Central memory CD4-positive, alpha-beta T cell (primary cell): ENCODE data around the gene AHSG.
"Not testable (repeated sequence)": the region's sequence is repeated elsewhere in the genome, so short reads cannot be mapped to it uniquely, and the experiment has no call there.

Experiments
- DNase-seq: peaks from one replicate; pipeline ENCODE4 v3.0.0; 2022

Gene AHSG

DNA sequence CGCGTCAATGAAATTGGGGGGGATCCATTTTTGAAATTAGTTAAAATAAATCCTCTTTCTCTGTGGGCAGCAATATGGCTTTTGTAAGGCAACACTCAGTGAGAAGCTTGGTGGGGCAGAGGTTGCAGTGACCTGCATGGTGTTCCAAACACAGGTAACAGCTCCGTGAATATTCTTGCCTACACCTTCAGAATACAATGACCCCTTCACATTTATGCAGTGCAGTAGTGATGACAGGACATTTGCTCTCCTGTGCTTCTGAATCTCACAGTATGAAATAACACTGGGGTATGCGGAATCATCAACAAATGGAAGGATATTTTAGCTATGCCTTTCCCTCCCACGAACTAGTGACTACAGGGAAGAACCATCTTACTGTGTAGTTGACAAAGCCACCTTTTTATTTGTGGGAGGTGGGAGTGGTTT lies 6.9 kb downstream of the AHSG start:
- DNase-seq = no peak

DNA sequence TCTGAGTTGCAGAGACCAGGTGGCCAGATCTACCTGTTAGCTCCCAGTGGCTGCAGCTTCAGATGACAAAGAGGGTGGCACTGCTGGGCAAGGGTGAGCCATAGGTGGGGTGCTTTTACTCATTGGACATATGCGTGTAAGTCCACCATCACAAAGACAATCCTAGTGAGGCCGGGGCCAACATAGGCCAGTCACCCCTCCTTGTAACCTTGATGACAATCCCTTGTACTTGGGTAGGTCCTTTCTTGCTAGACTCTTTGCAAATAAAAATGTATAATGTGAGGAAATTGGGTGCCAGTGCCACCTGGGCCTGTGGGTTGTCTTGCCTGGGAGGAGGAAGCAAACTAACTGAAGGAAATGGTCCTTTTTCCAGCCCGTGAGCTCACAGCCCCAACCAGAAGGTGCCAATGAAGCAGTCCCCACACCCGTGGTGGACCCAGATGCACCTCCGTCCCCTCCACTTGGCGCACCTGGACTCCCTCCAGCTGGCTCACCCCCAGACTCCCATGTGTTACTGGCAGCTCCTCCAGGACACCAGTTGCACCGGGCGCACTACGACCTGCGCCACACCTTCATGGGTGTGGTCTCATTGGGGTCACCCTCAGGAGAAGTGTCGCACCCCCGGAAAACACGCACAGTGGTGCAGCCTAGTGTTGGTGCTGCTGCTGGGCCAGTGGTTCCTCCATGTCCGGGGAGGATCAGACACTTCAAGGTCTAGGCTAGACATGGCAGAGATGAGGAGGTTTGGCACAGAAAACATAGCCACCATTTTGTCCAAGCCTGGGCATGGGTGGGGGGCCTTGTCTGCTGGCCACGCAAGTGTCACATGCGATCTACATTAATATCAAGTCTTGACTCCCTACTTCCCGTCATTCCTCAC lies 7.6 kb downstream of the AHSG start:
- DNase-seq = no peak

DNA sequence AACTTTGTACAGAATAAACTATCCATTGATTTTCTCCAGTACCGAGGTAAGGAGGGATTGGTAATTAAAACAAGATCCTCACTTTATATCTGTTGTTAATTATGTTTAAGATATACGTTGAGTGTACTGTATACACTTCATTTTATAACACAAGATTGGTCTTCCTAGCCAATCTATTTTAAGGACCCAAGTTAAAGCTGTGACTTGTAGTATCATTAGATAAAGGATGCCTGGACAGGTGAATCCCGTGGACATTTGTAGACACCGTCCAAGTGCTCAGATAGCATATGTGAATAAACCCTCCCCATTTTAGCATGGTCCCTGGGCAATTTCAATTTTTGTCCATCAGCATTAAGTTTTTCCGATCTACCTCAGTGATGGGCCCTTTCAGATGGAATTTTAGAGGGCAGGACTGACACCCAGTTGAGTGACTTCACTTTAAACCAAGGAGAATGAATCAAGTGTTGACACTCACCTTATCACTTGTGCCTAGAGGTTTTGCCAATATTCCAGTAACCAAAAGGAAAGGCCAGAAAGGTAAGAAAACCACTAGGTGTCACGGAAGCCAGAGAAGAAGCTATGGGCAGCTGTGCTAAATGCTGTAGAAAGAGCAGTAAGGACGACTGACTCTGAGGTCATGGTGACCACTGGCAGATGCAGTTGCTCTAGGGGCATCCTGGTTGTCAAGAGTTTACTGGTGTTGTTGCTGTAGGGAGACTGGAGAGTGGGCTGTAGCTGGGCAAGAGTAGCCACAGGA lies 9.2 kb downstream of the AHSG start:
- no peak for DNase-seq

DNA sequence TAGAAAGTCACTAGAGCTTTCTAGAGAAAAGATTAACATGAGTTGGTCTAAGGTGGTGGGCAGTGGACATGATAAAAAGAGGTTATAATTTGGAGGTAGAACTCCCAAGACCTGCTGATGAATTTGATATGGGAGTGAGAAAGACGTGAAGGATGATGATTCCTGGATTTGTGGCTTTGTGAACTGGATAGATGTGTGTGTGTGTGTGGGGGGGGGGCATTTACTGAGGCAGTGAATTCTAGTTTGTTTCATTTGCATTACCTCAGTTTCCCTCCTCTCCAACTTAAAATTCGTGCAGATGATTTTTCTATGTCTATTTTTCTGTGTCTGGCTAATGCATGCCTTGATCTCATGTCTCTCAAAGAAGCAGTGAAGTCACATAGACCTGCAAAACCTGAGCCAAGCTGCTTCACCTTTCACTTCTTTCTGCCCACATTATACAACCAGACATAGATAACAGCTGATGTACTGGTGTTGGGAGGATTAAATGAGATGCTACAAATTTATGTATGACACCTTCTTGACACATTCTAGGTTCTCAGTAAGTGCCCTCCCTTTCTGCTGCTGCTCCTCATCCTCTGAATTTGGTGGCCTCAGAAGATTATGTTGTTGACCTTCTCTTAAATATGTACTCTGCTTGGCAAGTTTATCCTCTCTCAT lies 9.9 kb downstream of the AHSG start:
- no peak for DNase-seq

DNA sequence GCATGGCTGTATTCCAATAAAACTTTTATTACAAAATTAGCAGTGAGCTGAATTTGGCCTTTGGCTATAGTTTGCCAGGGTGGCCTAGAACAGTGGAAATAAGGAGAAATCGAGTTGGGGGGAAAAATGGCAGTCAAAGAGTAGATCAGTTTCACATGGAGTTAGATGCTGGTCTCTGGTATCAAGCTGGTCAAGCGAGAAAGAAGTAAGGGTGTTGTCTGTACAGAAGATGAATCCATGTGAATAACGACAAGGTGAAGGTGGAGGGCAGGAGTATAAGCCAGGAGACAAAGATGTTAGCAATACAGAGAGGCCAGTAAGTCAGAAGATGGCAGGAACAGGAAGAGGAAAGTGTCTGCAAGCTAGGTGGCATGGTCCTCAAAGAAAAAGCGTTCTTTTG lies 11.7 kb downstream of the AHSG start:
- DNase-seq = no peak

DNA sequence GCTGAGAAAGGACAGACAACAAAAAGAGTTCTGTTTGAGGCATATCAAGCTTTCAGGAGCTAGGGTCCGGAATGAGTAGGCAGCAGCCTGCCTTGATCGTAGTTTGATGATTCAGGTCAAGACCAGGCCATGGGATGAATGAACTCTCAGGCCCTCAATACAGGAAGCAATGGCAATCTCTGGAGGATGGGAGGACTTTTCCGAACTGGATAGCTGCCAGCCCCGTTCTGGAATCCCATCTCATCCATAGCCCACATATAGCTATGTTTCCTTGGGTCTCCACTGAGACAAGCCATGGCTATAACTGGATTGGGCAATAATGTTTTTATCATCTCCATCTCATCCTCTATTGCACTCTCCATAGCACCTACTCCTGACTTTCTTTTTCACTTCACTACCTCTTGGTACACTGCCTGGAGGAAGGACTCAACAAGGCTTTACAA lies 12.8 kb downstream of the AHSG start:
- no peak for DNase-seq

DNA sequence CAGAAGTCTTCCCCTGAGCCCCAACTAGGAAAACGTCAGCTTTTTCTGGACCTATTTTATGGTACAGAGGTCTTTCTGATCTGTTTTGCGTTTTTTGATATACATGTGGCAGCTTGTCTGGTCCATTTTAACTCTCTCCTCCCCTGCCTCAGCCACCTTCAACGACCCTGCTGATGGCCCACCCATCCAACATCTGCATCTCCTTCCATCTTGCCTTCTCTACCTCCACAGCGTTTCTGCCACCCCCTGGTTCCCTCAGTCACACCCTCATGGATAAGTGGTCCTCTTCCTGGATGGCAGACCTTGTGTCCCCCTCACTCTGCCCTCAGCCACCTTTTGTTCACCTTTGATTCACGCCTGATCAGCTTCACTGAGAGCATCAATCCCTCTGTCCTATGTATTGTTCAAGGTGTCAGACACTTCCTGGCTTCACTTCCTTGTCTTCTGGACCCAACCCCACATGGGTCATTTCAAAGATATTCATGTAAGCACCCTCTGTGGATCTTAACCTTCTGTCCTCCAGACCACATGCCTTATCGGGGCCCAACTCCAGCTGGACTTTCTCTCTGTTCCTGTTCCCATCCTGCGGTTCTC lies 13.5 kb downstream of the AHSG start:
- no peak for DNase-seq

DNA sequence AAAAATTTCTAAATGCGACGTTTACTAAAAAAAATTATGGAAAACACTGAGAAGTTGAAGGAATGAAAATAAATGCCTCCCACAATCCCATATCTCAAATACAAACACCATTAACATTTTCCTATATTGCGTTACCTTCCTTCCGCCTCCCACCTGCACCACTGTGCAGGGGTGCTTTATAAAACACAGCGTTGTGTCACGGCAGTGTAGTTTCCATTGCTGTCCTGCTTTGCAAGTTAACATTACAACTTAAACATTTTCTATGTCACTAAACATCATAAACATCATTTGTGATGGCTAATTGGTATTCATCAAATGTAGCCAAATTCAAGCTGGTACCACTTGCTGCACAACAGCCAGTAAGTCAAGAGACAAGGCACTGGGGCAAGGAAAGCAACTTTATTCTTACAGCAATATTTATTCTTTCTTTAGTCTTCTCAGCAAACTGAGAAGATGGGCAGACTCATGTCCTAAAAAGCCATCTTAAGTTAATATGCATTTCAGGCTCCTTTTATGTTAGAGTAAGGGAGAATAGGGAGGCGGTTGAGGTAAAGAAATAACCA lies 15.1 kb downstream of the AHSG start:
- DNase-seq = no peak

DNA sequence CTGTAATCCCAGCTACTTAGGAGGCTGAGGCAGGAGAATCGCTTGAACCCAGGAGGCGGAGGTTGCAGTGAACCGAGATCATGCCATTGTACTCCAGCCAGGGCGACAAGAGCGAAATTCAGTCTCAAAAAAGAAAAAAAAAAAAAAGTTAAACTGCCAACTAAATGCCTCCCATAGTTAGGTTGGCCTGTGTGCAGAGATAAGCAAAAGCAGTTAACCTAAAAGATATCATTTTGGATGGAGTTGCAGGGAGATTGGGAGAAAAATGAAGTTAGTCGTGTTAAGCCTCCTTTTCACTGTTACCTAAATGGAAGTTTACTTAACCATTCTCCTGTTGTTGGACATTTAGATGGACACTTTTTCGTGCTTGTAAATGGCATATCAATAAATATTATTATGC lies 15.9 kb downstream of the AHSG start:
- no peak for DNase-seq

DNA sequence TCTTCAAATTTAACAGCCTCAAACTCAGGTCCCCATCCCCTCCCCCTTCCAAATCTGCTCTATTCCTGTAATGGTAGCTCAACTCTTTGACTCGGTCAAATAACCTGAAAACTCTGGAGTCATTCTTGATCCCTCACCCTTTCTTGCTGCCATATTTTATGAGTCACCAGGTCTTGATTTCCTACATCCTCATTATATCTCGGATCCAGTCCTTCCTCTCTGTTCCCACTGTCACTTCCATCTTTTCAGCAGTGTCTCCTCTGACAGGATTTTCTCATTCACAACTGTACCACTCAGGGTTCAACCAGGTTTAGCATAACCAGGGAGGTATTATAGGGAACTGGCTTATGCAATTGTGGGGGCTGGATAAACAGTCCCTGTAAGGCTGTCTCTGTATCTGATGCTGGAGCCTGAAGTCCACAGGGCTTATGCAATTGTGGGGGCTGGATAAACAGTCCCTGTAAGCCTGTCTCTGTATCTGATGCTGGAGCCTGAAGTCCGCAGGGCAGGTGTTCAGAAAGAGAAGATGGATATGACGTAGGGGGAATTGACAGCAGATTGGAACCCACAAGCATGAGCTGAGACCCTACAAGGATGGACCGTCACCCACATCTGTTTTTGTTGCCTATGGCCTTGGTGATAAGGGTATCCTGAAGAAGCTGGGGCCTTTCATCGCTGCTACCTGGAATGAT lies 18.2 kb downstream of the AHSG start:
- DNase-seq = no peak

DNA sequence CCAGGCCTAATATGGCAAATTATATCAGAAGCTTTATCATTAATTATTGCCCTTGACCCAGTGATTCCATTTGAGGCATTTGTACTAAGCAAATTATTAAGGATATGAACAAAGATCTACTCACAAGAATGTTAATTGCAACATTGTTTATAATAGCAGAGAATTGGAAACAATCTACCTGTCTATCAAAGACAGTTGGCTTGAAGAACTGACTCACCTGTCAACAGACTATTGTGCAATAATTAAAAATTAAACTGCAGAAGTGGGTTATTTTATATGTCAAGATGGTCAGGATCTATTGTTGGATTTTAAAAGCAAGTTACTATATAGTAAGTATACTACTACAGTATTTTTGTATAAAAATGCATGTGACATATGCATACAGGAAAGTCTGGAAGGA lies 20.6 kb downstream of the AHSG start:
- DNase-seq = no peak

DNA sequence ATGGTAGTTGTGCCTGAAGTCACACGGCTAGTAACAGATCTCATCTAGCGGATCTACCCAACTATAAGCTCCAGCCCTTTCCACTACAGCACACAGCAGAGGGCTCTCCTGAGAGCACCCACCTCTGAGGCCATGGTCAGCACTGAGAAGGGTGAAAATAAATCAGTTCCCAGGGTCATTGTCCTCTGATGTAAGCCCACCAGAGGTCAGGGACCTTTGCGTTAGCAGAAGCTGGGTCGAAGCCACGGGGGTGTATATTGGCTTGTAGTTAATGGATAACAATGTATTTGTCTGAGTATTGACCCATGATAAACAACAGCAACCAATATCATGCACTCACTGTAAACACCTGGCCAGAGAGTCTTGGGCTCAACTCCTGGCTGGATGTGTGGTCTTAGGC lies 21.3 kb downstream of the AHSG start:
- not testable (repeated sequence) for DNase-seq

DNA sequence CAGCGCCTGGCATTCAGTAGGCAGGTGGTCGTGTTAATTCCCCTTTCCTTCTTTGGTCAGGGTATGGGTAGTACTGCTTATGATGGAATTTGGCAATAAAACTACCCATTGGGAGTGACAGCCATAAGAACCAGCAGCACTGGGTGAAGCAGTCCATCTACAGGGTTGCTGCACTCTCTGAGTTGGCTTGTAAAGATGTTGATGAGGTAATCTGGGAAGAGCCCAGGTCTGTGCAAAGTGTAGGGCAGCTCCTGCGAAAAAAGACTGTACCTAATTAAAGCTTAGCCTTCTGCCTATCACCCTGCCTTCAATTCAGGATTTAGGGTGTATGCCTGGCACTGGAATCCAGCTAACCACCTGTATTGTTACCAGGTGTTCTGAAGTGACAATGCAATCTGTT lies 22.7 kb downstream of the AHSG start:
- no peak for DNase-seq

DNA sequence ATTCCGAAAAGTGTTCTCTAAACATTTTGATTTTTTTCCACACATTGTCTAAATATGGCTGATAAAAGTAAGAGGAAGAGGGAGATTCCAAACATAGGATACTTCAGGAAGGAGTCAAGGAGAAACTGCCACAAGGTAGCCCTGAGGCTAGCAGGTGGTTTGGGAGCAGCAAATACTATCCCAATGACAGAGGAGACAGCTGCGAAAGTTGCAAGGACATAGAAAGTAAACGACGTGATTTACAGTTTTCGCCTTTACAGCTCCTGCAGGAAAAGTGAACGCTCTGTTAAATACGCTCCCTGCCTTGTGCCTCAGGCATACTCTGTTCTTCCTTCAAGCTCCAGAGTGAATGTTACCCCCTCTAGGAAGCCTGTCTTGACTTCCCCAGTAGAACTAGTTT lies 23.7 kb downstream of the AHSG start:
- DNase-seq = no peak

DNA sequence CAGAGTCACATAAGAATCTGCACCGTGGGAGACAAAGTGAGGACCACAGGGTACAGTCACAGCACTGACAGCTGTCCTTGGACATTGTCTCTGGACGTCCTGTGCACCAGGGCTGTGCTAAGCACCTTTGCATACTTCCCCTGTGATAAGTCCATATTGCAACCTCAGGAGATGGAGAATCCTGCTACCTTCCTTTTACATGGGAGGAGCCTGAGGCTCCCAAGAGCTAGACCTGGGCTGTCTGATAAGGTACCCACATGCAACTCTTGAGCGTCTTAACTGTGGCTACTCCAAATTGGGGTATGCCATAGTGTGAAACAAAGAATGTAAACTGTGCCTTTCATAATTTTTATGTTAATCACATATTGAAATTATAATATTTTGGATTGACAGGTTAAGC lies 24.8 kb downstream of the AHSG start:
- no peak for DNase-seq

DNA sequence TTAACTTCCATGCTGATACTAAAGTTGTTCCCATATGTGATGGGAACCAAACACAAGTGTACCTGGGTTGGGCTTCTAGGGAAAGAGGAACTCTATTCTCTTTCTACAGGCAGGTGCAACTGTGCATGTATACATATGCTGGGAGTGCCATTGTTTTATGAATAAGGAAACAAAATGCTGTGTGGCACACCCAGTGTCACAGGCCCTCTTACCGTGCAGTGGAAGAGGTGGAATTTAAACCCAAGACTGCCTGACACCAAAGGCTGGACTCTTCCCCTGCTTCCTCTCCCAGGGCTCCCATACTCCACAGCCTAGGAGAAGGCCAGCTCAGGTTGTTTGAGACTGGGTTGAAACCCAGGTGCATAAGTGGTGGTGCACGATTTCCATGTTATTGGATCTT lies 25.4 kb downstream of the AHSG start:
- no peak for DNase-seq

DNA sequence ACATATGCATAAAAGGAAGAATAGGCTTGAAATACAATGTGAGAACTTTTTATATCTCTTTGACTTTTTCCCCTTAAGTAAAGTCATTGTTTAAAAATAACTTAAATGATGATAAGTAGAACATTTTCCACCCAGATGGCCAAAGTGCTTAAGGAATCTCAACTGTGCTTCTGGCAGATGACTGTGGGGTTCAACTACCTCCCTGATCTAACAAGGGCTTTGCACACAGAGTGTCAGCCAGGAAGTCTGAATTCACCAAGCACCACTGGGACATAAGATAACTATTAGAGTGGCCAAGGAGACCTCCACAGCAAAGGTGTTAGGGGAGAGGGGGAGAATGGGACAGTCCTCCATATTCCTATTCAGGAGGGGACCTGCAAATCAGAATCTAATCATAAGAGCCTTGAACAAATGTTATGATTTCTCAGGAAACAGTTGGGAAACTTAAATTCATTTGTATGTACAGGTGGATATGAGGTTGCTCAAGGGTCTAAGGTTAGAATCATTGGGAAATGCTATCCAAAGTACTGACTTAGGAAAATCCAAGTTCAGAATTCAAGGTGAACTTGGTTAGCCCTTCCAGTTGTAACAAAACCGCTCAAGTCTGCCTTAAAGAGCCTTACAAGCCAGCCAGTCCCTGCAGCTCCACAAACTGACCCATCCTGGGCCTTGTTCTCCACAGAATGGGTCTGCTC lies 27.1 kb downstream of the AHSG start, which contains the start of gene FETUB:
Gene FETUB, plus strand, starts transcription at position 622 of the 695 bp plus-strand sequence. Its CDS starts 62 bp downstream, at position 684.
- DNase-seq = no peak

DNA sequence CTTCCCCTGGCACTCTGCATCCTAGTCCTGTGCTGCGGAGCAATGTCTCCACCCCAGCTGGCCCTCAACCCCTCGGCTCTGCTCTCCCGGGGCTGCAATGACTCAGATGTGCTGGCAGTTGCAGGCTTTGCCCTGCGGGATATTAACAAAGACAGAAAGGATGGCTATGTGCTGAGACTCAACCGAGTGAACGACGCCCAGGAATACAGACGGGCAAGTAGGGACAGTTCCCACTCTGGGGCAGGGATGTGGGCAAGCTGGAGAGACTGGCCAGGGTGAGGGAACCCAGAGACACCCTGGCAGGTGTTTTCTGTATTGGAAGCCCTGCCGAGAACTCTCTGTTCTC lies 27.6 kb downstream of the AHSG start:
- DNase-seq = no peak

DNA sequence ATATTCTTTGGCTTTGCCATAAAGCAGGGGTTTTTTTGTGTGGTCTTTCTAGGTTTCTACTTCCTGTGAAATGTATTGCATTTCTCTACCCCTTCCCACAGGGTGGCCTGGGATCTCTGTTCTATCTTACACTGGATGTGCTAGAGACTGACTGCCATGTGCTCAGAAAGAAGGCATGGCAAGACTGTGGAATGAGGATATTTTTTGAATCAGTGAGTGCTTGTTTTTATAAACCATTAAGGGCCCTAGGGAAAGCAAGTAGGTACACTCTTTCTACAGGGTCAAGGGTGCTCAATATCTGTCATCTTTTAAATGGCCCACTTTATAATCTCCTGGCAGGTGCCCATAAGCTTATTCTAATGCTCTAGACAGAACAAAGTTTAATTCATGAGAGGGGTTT lies 28.1 kb downstream of the AHSG start:
- DNase-seq = no peak

DNA sequence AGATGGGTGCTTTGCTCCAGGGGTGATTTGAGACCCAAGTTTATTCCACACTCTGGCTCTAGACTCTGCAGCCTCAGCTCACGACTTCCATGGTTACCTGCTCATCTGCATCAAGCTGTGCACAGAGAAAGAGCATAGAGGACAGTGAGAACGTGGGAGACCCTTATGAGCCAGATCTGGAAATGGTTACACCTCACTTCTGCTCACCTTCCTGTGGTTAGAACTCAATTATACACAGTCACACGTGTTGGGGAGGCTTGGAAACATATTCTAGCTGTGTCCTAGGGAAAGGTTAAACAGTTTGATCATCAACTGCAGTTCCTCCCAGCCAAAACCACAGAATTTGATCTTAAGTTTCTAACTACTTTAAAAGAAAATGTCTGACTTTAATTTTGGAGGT lies 29.2 kb downstream of the AHSG start:
- no peak for DNase-seq

DNA sequence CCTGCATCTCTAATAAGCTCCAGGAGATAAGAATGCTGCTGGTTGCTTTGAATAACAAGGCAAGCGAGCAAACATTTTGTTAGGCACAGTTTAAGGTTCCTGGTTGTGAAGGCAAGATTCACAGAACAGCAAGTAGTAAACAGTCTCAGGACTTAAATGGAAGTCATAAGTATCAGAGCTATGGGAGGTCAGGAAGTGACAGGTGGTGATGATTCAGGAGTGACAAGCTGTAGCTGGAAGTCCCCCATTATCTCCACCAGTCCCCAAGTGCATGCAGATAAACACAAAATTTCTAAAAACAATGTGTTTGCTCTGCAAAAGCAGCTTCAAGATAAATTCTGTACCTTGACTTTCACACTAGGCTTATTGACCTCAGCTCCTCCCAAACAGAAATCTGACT lies 30.6 kb downstream of the AHSG start:
- DNase-seq = no peak

DNA sequence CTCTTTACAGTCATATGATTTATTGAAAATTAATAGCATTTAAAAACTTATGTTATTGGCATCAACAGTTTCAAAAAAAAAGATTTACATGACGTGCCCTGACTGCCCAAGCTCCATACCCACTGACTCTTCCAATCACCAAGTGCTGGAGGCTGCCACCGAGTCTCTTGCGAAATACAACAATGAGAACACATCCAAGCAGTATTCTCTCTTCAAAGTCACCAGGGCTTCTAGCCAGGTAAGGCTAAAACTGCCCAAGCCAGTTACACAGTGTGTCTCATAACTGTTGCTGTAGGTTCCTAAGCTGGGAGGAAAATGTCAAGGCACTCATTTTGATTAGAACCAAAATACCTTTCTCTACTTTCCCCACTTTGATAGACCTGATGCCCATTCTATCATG lies 31.8 kb downstream of the AHSG start:
- DNase-seq = no peak
